K562 treated with DMSO at 1 percent for 4 hours (cell line): ENCODE results near the gene TUBGCP2. TPM values are rescaled to one million over a fixed set of nuclear protein-coding genes. Genes with fewer than 3 reads are reported as not detected.

Experiments used
- total RNA-seq: library from RNA; unstranded; fragments of 300-600 nt; gene quantifications from 2 replicates; pipeline ENCODE4 v1.2.3, GENCODE V29; 2022; ENCODE audit not compliant: insufficient read depth

Gene TUBGCP2, protein sequence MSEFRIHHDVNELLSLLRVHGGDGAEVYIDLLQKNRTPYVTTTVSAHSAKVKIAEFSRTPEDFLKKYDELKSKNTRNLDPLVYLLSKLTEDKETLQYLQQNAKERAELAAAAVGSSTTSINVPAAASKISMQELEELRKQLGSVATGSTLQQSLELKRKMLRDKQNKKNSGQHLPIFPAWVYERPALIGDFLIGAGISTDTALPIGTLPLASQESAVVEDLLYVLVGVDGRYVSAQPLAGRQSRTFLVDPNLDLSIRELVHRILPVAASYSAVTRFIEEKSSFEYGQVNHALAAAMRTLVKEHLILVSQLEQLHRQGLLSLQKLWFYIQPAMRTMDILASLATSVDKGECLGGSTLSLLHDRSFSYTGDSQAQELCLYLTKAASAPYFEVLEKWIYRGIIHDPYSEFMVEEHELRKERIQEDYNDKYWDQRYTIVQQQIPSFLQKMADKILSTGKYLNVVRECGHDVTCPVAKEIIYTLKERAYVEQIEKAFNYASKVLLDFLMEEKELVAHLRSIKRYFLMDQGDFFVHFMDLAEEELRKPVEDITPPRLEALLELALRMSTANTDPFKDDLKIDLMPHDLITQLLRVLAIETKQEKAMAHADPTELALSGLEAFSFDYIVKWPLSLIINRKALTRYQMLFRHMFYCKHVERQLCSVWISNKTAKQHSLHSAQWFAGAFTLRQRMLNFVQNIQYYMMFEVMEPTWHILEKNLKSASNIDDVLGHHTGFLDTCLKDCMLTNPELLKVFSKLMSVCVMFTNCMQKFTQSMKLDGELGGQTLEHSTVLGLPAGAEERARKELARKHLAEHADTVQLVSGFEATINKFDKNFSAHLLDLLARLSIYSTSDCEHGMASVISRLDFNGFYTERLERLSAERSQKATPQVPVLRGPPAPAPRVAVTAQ
- total RNA-seq: 30.2 and 31.4 TPM in 2 replicates

DNA sequence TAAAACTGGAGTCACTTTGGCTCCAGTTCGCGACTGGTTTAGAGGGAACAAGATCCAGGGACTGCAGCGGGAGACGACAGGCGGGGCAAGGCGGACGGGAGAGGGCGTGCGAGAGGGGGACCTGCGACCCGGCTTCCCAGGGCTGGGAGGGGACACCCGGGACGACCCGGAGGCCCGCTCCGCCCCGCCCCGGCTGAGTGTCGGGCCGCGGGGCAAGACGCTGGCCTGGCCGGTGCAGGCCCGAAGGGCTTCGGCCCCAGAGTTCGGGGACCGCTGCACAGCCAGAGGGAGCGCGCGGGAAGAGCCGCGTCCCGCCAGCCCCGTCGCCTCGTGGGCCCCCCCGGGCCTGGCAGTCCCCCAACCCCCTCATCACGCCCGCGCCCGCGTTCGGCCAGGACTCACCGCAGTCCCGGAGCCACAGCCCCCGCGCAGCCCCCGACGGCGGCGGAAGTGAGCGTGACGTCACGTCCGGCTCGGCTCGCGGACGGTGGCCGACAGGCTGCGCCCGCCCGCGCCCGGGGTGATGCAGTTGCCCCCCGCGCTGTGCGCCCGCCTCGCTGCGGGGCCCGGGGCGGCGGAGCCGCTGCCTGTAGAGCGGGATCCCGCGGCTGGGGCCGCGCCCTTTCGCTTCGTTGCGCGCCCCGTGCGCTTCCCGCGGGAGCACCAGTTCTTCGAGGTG is at the start of gene TUBGCP2, which contains the start of gene ZNF511:
TSS of gene TUBGCP2 (minus strand) at position 452 of the 679 bp plus-strand sequence. CDS start 5,931 bp downstream, outside the sequence.
TSS of gene ZNF511 (plus strand) at position 494 of the 679 bp plus-strand sequence. CDS start at position 524, 30 bp downstream.

DNA sequence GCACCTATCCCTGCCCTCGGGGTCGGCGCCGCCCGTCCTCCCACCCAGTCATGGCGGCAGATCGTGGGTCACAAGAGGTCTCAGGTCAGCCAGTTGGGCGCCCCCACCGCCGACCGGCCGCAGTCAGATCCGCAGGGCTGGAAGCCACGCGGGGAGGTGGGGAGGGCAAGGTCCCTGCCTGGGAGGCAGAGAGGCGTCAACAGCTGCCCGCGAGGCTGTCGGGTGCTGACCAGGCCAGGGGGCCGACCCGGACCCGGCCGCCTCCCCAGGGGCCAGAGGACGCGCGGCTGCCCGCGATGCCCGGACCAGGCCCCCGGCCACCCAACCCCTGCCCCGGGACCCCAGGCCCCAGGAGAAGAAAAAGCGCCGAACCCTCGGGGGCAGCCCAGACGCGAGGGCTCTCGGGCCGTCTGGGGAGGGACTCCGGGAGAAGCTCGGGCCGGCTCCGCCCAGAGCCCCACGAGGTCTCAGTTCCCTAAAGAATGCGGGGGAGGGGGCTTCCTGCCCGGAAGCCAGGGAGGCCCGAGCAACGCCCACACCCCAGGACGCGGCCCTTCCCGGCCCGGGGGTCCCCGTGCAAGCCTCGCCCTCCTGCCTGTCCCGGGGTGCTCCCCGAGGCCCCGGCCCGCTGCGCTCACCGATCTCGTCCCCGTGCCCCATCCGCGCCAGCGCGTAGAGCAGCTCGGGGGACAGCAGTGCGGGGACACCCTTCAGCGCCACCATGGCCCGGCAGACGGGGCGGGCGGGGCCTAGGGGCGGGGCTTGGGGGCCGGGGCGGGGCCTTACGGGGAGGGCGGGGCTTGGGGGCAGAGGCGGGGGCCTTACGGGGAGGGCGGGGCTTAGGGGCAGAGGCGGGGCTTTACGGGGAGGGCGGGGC is 48.9 kb upstream of the TUBGCP2 start, which contains the start of gene FUOM:
TSS of gene FUOM (minus strand) at position 735 of the 877 bp plus-strand sequence. CDS start at position 723, 12 bp downstream.

DNA sequence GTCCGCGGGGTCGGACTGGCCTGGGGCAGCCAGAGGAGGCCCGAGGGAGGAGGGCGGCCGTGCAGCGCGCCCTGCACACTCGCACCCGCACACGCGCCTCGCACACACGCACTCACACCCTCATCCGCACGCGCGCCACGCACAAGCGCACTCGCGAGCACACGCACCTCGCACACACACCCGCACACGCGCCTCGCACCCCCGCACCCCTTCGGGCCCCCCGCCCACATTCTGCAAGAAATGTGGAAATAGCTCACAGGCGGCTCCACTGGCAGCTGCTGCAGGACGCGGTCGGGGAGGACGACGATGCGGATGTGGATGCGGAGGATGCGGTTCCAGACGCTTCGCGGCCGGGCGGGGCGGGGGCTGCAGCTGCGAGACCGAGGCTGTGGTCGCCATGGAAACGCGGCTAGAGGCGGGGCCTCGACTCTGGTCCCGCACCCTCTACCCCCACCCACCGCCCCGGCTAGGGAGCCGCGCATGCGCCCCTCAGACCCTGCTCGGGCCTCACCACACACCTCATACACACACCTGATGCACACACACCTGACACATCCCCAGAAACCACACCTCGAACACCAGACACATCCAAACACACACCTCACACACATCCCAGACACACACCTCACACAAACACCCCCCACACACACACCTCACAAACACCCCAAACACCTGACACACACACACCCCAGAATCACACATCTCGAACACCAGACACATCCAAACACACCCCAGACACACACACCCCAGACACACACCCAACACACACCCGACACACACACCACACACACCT is 28.1 kb upstream of the TUBGCP2 start, which contains the start of gene CALY:
TSS of gene CALY (minus strand) at position 320 of the 793 bp plus-strand sequence. CDS start 7,907 bp downstream, outside the sequence.

DNA sequence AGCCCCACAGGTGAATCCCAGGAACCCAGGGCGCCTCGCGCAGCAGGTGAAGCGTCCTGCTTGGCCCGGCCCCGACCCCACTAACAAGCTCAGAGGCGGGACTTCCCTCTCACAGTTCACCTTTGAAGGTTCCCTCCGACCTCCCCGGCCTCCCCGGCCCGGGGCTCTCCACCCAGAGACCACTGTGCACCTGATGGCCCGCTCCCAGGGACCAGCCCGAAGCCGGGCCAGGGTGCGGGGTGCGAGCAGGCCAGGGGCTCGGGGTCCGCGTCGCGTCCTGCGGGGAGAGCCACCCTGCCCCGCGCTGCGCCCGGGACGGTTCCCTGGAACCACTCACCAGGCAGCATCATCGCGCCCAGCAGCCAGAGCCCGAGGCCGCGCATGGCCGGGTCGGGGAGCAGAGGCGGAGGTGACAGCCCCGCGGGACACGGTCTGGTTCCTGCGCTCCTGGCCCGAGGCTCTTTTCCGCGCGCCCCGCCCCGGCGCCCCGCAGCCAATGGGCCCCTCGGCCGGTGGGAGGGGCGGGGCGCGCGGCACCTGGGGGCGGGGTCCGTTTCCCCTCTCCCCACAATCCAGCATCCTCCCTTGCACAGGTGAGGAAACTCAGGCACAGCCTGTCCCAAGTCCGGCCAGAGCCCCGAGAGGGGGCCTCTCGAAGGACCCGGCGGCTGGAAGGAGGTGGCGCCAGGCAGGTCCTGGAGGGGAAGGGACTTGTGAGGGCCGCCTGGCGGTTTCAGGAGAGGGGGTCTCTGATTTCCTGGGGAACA is 32.1 kb downstream of the TUBGCP2 start, which contains the start of gene ADAM8:
TSS of gene ADAM8 (minus strand) at position 434 of the 767 bp plus-strand sequence. CDS start at position 383, 51 bp downstream.

DNA sequence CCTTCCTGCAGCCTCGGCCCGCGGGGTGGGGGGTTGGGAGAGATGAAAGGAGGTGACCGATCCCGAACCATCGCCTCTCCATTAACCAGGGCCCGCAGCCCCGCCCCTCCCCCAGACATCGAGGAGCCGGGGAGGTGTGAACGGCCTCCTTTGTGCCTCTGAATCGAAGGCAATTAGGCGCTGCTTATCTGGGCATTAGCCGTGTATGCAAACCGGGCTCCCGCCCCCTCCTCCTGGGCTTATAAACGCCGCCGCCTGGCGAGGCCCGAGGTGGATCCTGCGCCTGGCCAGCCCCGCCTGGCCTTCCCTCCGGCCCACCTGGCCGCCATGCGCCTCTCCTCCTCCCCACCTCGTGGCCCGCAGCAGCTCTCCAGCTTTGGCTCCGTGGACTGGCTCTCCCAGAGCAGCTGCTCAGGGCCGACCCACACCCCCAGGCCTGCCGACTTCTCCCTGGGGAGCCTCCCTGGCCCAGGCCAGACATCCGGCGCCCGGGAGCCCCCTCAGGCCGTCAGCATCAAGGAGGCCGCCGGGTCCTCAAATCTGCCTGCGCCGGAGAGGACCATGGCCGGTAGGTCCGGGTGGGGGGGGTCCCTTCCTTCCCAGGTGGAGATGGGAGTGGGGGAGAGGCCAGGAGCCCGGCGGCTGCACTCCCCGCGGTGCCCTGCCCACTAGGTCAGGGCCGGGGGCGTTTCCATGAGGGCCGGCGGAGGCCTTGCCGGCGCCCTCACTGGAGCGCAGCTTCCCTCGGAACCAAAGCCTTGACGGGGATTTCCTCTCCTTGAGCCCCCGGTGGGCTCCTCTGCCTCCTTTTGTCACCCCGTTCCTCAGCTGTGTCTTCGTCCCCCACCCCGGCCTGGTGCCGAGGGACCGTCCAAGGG is 70.8 kb downstream of the TUBGCP2 start, which contains the start of gene VENTX:
TSS of gene VENTX (plus strand) at position 268 of the 878 bp plus-strand sequence. CDS start at position 328, 60 bp downstream.

DNA sequence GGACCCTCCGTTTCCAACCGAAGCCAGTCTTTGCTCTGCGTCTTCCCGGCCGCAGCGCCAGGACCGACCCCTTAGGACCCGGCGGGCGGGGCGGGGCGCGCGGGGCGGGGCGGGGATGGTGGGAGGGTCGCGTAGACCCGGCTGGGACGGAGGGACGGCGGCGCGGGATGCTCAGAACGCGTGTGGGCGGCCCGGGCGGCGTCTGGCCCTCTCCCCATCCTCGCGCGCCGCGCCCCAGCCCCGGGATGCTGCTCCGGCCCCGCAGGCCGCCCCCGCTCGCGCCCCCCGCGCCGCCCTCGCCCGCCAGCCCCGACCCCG is 78.7 kb downstream of the TUBGCP2 start, which contains the start of gene UTF1:
TSS of gene UTF1 (plus strand) at position 174 of the 318 bp plus-strand sequence. CDS start at position 246, 72 bp downstream.

Other genes starting within 250 kb of the TUBGCP2 start
- gene ADGRA1, start 220.9 kb downstream of the TUBGCP2 start, total RNA-seq: not detected in 2 replicates
- 0.27 TPM in 1 of 2 replicates, not detected in the other for gene KNDC1, start 148.7 kb downstream of the TUBGCP2 start, total RNA-seq
- not detected in 2 replicates for gene UTF1, start 78.7 kb downstream of the TUBGCP2 start, total RNA-seq
- gene VENTX, start 71.0 kb downstream of the TUBGCP2 start, total RNA-seq: 1.4 and 2.5 TPM in 2 replicates
- 7.5 and 9.2 TPM in 2 replicates for gene ADAM8, start 32.0 kb downstream of the TUBGCP2 start, total RNA-seq
- gene ZNF511, start within 50 bp of the TUBGCP2 start, total RNA-seq: 46.7 and 56.0 TPM in 2 replicates
- not detected in 2 replicates for gene CALY, start 28.0 kb upstream of the TUBGCP2 start, total RNA-seq
- not detected in 2 replicates for gene PRAP1, start 38.5 kb upstream of the TUBGCP2 start, total RNA-seq
- 23.9 and 34.4 TPM in 2 replicates for gene FUOM, start 49.1 kb upstream of the TUBGCP2 start, total RNA-seq
- 78.3 and 84.1 TPM in 2 replicates for gene ECHS1, start 64.5 kb upstream of the TUBGCP2 start, total RNA-seq
- gene PAOX, start 70.4 kb upstream of the TUBGCP2 start, total RNA-seq: 3.2 and 6.1 TPM in 2 replicates
- 15.8 and 20.9 TPM in 2 replicates for gene MTG1, start 85.3 kb upstream of the TUBGCP2 start, total RNA-seq
- gene SPRN, start 115.8 kb upstream of the TUBGCP2 start, total RNA-seq: 1.0 and 2.4 TPM in 2 replicates
- gene SCART1, start 145.1 kb upstream of the TUBGCP2 start, total RNA-seq: 4.3 and 5.3 TPM in 2 replicates
- gene CYP2E1, start 218.5 kb upstream of the TUBGCP2 start, total RNA-seq: 0.79 TPM in 1 of 2 replicates, not detected in the other